ENCODE data around the gene CGB3. TPM values are rescaled to one million over a fixed set of nuclear protein-coding genes. Genes with fewer than 3 reads are reported as not detected.

The CGB3 gene
- total RNA-seq, 1 experiment from 2014 or later, result 0.46 TPM

DNA sequence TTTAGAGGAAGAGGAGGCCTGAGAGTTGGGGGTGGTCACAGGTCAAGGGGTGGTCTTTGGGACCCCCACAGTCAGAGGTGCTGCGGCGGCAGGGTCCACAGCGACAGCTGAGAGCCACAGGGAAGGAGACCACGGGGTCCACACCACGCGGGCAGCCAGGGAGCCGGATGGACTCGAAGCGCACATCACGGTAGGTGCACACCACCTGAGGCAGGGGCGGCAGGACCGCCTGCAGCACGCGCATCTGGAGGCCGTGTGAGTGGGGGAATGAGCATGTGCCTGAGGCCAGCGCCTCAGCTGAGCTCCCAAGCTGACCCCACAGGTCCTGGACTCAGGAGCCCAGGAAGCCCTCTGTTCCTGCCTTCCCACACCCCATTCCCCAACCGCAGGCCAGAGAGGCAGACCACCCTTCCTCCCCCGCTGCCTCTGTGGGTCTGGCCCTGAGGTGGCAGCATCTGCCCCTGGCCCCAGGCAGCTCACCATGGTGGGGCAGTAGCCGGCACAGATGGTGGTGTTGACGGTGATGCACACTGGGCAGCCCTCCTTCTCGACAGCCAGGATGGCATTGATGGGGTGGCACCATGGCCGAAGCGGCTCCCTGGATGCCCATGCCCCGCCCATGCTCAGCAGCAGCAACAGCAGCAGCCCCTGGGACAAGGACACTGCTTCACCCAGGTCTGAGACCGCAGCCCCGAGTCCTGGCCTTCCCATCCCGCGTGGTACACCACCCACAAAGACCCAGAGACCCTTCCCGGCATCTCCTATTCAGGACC is 7.9 kb downstream of the CGB3 start:
- Histone ChIP-seq H4K8ac (replicated peaks; ENCODE audit: insufficient read length, low read depth, low read length) (no peak overlapping the region), H4K5ac (ENCODE audit: insufficient read length, low read depth, low read length) (no peak overlapping the region), H4K20me1 (ENCODE audit: control insufficient read depth, insufficient read depth, insufficient read length) (no peaks in the 10 kb centered on the region), H3K4me2 (ENCODE audit: insufficient read depth, insufficient read length, low read length) (no peak overlapping the region), H3T11ph (ENCODE audit: low read length) (no peak overlapping the region), H3K27ac (ENCODE audit: insufficient read length, low read depth, low read length) (no peak overlapping the region), H3K27me3 (ENCODE audit: insufficient read depth, low read length) (no peaks in the 10 kb centered on the region; the same call in 1 of the 2 replicates), H3K56ac (ENCODE audit: insufficient read length, low read depth, low read length) (no peak overlapping the region), H2BK12ac (ENCODE audit: insufficient read length, low read depth, low read length) (no peak overlapping the region), H2BK15ac (ENCODE audit: low read depth, low read length) (no peak overlapping the region), H2BK5ac (ENCODE audit: insufficient read length, low read length) (no peak overlapping the region), H3K4ac (ENCODE audit: low read depth, low read length) (no peak overlapping the region), H2BK20ac (ENCODE audit: low read depth, low read length, poor library complexity, severe bottlenecking) (no peak overlapping the region), H2AK5ac (ENCODE audit: insufficient read length, low read length) (no peak overlapping the region), H3K9me3 (ENCODE audit: control insufficient read depth, low read depth, low read length) (no peaks in the 10 kb centered on the region), H3K79me2 (ENCODE audit: insufficient read depth, low read length) (no peaks in the 10 kb centered on the region), H2AFZ (ENCODE audit: low read length) (no peak overlapping the region), H3K9ac (ENCODE audit: extremely low read depth, insufficient read length, low read length) (no peak overlapping the region), H4K91ac (ENCODE audit: insufficient read length, low read depth, low read length) (no peak overlapping the region), H3K18ac (ENCODE audit: insufficient read length, low read depth, low read length) (no peak overlapping the region), H3K14ac (ENCODE audit: insufficient read depth, low read length) (no peak overlapping the region), H3K23ac (ENCODE audit: insufficient read length, low read depth, low read length) (no peak overlapping the region), H3K4me1 (ENCODE audit: insufficient read depth, low read length) (peaks cover 4% of the 10 kb centered on the region; the same call in 1 of the 2 replicates), H3K23me2 (ENCODE audit: insufficient read length, low read depth, low read length, poor library complexity, severe bottlenecking) (peaks cover 8% of the 10 kb centered on the region), H2BK120ac (ENCODE audit: low read depth, low read length, poor library complexity, severe bottlenecking) (no peak overlapping the region), H3K79me1 (ENCODE audit: insufficient read depth, low read depth, low read length, poor library complexity, severe bottlenecking) (no peaks in the 10 kb centered on the region)
- Mint-ChIP-seq H3K36me3 (ENCODE audit: insufficient read depth in 1 of 3, low read depth in 3 of 3) (peaks cover 16 to 50% (median 48%) of the 10 kb centered on the region in 3 experiments; a peak in 6 of 7 replicates), H3K4me3 (no peak overlapping the region; a peak in 1 of 5 replicates), H3K27ac (no peak overlapping the region), H3K9me3 (peaks cover 0 to 1% of the 10 kb centered on the region in 2 experiments; a peak in 1 of 5 replicates), H3K4me1 (peaks cover 15 to 33% of the 10 kb centered on the region in 2 experiments), H3K27me3 (ENCODE audit: low read depth) (peaks cover 25% of the 10 kb centered on the region)
- WGBS (ENCODE audit: extremely low coverage, insufficient read length, low lambda C conversion rate), result no CpG with 5 or more reads among the region's 29 CpGs
- no peak for DNase-seq
- TF ChIP-seq, protein P1, sequence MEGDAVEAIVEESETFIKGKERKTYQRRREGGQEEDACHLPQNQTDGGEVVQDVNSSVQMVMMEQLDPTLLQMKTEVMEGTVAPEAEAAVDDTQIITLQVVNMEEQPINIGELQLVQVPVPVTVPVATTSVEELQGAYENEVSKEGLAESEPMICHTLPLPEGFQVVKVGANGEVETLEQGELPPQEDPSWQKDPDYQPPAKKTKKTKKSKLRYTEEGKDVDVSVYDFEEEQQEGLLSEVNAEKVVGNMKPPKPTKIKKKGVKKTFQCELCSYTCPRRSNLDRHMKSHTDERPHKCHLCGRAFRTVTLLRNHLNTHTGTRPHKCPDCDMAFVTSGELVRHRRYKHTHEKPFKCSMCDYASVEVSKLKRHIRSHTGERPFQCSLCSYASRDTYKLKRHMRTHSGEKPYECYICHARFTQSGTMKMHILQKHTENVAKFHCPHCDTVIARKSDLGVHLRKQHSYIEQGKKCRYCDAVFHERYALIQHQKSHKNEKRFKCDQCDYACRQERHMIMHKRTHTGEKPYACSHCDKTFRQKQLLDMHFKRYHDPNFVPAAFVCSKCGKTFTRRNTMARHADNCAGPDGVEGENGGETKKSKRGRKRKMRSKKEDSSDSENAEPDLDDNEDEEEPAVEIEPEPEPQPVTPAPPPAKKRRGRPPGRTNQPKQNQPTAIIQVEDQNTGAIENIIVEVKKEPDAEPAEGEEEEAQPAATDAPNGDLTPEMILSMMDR (conservative IDR thresholded peaks at IDR 0.05), result no peak
